SU-DHL-6 (cell line): ENCODE results near the gene OR11H6.

ENCODE experiments used
- EZH2phosphoT487 ChIP-seq: fragments of 200-600 bp; sonication (generic), shearing (Covaris generic); conservative IDR thresholded peaks from 2 replicates; pipeline ENCODE4 v1.6.1; 2018; ENCODE audit warnings: mild to moderate bottlenecking, antibody characterized with exemption, low read length, moderate library complexity, mixed read lengths
- TF ChIP-seq, protein P1 (sequence below): fragments of 200-600 bp; sonication (generic); IDR thresholded peaks from one replicate; pipeline ENCODE4 v1.5.1; 2017; ENCODE audit warnings: antibody characterized with exemption, mild to moderate bottlenecking, low read length, moderate library complexity; ENCODE audit not compliant: insufficient read depth, poor library complexity, severe bottlenecking

DNA sequence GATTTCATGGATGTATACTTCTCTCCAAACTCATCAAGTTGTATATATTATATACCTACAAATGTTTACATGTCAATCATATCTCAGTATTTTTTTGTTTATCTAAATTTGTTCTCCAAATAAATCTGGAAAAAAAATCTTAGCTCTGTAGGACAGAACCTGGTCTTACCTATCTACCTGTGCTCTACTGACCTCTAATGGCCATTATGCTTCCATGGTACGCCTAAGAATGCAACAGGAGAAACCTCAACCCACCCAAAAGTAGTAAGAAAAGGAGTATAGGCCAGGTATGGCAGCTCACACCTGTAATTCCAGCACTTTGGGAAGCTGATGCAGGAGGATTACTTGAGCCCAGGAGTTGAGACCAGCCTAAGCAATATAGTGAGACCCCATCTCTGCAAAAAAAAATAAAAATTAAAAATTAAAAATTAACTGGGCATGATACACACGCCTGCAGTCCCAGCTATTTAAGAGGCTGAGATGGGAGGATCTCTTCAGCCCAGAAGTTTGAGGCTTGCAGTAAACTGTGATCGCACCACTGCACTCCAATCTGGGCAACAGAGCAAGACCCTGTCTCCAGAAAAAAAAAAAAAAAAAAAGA is 24.2 kb downstream of the OR11H6 start:
- TF ChIP-seq, protein P1, sequence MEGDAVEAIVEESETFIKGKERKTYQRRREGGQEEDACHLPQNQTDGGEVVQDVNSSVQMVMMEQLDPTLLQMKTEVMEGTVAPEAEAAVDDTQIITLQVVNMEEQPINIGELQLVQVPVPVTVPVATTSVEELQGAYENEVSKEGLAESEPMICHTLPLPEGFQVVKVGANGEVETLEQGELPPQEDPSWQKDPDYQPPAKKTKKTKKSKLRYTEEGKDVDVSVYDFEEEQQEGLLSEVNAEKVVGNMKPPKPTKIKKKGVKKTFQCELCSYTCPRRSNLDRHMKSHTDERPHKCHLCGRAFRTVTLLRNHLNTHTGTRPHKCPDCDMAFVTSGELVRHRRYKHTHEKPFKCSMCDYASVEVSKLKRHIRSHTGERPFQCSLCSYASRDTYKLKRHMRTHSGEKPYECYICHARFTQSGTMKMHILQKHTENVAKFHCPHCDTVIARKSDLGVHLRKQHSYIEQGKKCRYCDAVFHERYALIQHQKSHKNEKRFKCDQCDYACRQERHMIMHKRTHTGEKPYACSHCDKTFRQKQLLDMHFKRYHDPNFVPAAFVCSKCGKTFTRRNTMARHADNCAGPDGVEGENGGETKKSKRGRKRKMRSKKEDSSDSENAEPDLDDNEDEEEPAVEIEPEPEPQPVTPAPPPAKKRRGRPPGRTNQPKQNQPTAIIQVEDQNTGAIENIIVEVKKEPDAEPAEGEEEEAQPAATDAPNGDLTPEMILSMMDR: peak; percentile 35
- TF ChIP-seq EZH2phosphoT487: no peak
